OCI-LY1 (cell line): ENCODE results near the gene HAUS2.

Experiments
- H2AFZ ChIP-seq: fragments of 200-600 bp; sonication (generic), shearing (Covaris generic); 2 replicates; pipeline ENCODE4 v1.6.0; 2014; ENCODE audit warnings: antibody characterized with exemption, mild to moderate bottlenecking, low read length
- H3F3A ChIP-seq: fragments of 200-600 bp; sonication (generic), shearing (Covaris generic); 2 replicates; pipeline ENCODE4 v1.6.0; 2014; ENCODE audit warnings: mild to moderate bottlenecking, antibody characterized with exemption, low read length, moderate library complexity; ENCODE audit not compliant: insufficient read depth
- H3K27ac ChIP-seq: fragments of 200-600 bp; sonication (generic); 2 replicates; pipeline ENCODE4 v1.5.1; 2014; ENCODE audit warnings: low read length, mixed run types, mild to moderate bottlenecking, low read depth; ENCODE audit not compliant: poor library complexity, severe bottlenecking
- H3K27me3 ChIP-seq: fragments of 200-600 bp; sonication (generic); 2 replicates; pipeline ENCODE4 v1.6.0; 2014; ENCODE audit warnings: antibody characterized with exemption, mild to moderate bottlenecking, low read length, moderate library complexity; ENCODE audit not compliant: insufficient read depth
- H3K36me3 ChIP-seq: fragments of 200-600 bp; sonication (generic); 2 replicates; pipeline ENCODE4 v1.6.1; 2014; ENCODE audit warnings: mild to moderate bottlenecking, antibody characterized with exemption, low read length, moderate library complexity, mixed read lengths; ENCODE audit not compliant: insufficient read depth
- H3K4me1 ChIP-seq: fragments of 200-600 bp; sonication (generic); 2 replicates; pipeline ENCODE4 v1.5.1; 2014; ENCODE audit warnings: mild to moderate bottlenecking, low read length, moderate library complexity; ENCODE audit not compliant: insufficient read depth, severe bottlenecking
- H3K4me2 ChIP-seq: fragments of 200-600 bp; sonication (generic), shearing (Covaris generic); 2 replicates; pipeline ENCODE4 v1.6.1; 2014; ENCODE audit warnings: low read length
- H3K4me3 ChIP-seq: fragments of 200-600 bp; sonication (generic); 2 replicates; pipeline ENCODE4 v1.5.1; 2014; ENCODE audit warnings: low read length, low read depth, mild to moderate bottlenecking, mixed read lengths; ENCODE audit not compliant: poor library complexity, severe bottlenecking
- H3K79me2 ChIP-seq: fragments of 200-600 bp; shearing (Covaris generic); 2 replicates; pipeline ENCODE4 v1.6.1; 2016; ENCODE audit warnings: mixed run types, low read length, mixed read lengths; ENCODE audit not compliant: insufficient read depth
- H3K9ac ChIP-seq: fragments of 200-600 bp; sonication (generic), shearing (Covaris generic); 2 replicates; pipeline ENCODE4 v1.6.1; 2014; ENCODE audit warnings: mild to moderate bottlenecking, low read length, mixed read lengths
- H3K9me2 ChIP-seq: fragments of 200-600 bp; sonication (generic), shearing (Covaris generic); 2 replicates; pipeline ENCODE4 v1.6.1; 2014; ENCODE audit warnings: low read depth, mild to moderate bottlenecking, low read length, mixed read lengths
- H3K9me3 ChIP-seq: fragments of 200-600 bp; shearing (Covaris generic); 2 replicates; pipeline ENCODE4 v1.6.1; 2014; ENCODE audit warnings: low read length, mixed read lengths
- H4K20me1 ChIP-seq: fragments of 200-600 bp; sonication (generic), shearing (Covaris generic); 2 replicates; pipeline ENCODE4 v1.6.0; 2016; ENCODE audit warnings: mild to moderate bottlenecking, low read length; ENCODE audit not compliant: insufficient read depth
- CTCF ChIP-seq: fragments of 200-600 bp; sonication (generic), shearing (Covaris generic); IDR thresholded peaks from 2 replicates; pipeline ENCODE4 v1.5.1; 2017; ENCODE audit warnings: mild to moderate bottlenecking, antibody characterized with exemption, low read length, moderate library complexity, mixed read lengths
- EZH2 ChIP-seq: fragments of 200-600 bp; sonication (generic), shearing (Covaris generic); IDR thresholded peaks from 2 replicates; pipeline ENCODE4 v1.8.0; 2017; ENCODE audit warnings: borderline replicate concordance, mixed run types, mild to moderate bottlenecking, antibody characterized with exemption, low read length, moderate library complexity, mixed read lengths

HAUS2 gene

GRCh38 chr15:42611532-42611931 is 62.9 kb downstream of the HAUS2 start:
- Histone ChIP-seq H2AFZ (no peak overlapping the region), H3K79me2 (no peaks in the 10 kb centered on the region), H3K9me3 (no peaks in the 10 kb centered on the region), H3K4me2 (no peak overlapping the region), H3K9me2 (no peaks in the 10 kb centered on the region), H3K4me1 (peaks cover 28% of the 10 kb centered on the region), H3K27ac (no peak overlapping the region), H3K4me3 (no peak overlapping the region), H3F3A (no peaks in the 10 kb centered on the region), H3K36me3 (no peaks in the 10 kb centered on the region), H4K20me1 (no peaks in the 10 kb centered on the region), H3K27me3 (no peaks in the 10 kb centered on the region), H3K9ac (no peak overlapping the region)
- TF ChIP-seq EZH2 = no peak
- no peak for TF ChIP-seq CTCF

GRCh38 chr15:42612367-42612912 is 63.8 kb downstream of the HAUS2 start:
- H3K27ac ChIP-seq = no peak overlapping the region
- H3K4me2 ChIP-seq = no peak overlapping the region
- H3K9ac ChIP-seq = no peak overlapping the region
- no peaks in the 10 kb centered on the region for H3K27me3 ChIP-seq
- no peak overlapping the region for H3K4me3 ChIP-seq
- H4K20me1 ChIP-seq = no peaks in the 10 kb centered on the region
- H3K9me2 ChIP-seq = no peaks in the 10 kb centered on the region
- H2AFZ ChIP-seq = no peak overlapping the region
- H3K79me2 ChIP-seq = no peaks in the 10 kb centered on the region
- H3K9me3 ChIP-seq = no peaks in the 10 kb centered on the region
- no peak for TF ChIP-seq EZH2
- no peak for TF ChIP-seq CTCF
- H3K4me1 ChIP-seq = peaks cover 19% of the 10 kb centered on the region
- no peaks in the 10 kb centered on the region for H3F3A ChIP-seq
- no peaks in the 10 kb centered on the region for H3K36me3 ChIP-seq

GRCh38 chr15:42616107-42616506 is 67.5 kb downstream of the HAUS2 start:
- TF ChIP-seq CTCF (no peak), EZH2 (no peak)
- Histone ChIP-seq H3K4me2 (no peak overlapping the region), H3K27ac (no peak overlapping the region), H3K4me1 (peaks cover 20% of the 10 kb centered on the region), H3K4me3 (no peak overlapping the region), H2AFZ (no peak overlapping the region), H3K79me2 (no peaks in the 10 kb centered on the region), H4K20me1 (no peaks in the 10 kb centered on the region), H3K9me2 (no peaks in the 10 kb centered on the region), H3K9me3 (no peaks in the 10 kb centered on the region), H3K27me3 (no peaks in the 10 kb centered on the region), H3K36me3 (no peaks in the 10 kb centered on the region; the same call in 1 of the 2 replicates), H3F3A (no peaks in the 10 kb centered on the region), H3K9ac (no peak overlapping the region)
